Measurements from ENCODE around the gene CTSE. TPM values are rescaled to one million over a fixed set of nuclear protein-coding genes. Genes with fewer than 3 reads are reported as not detected.

The CTSE gene
- total RNA-seq, 1 donor from 2014 or later, result 0.10 TPM

DNA sequence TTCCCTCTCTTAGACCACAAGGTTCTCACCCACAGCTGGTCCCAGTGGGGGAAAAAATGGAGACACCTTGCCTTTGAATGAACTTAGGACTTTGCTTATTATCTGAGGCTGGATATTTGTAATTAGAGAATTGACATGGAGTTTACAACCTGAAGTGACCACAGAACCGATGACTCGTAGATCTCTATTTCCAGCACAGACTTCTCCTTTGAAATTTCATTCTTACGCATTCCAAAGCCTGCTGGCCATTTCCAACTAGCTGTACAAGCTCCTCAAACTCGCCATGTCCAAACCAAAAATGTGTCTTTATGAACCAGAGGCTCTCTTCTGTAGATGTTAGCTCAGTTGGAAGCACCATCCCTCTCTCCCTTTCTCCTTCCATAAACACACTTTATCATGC is 32.5 kb downstream of the CTSE start:
- DNase-seq, result no peak

DNA sequence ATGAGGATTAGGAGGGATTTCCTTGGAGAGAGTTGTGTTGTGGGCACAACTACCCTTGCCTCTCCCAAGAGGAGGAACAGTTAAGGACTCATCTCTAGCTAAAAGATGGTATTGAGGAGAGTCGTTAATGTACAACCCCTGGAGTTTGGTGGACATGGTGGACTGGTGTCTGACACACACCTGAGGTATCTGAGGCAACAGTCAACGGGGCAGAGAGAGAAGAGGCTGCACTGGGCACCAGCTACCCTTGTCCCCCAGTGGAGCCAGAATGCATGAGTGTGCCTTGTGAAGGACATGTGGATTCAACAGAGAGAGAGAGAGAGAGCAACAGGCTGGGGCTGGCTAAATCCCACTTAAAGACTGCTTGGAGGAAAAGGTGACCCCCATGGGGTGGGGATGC is 33.5 kb downstream of the CTSE start:
- DNase-seq, result no peak

DNA sequence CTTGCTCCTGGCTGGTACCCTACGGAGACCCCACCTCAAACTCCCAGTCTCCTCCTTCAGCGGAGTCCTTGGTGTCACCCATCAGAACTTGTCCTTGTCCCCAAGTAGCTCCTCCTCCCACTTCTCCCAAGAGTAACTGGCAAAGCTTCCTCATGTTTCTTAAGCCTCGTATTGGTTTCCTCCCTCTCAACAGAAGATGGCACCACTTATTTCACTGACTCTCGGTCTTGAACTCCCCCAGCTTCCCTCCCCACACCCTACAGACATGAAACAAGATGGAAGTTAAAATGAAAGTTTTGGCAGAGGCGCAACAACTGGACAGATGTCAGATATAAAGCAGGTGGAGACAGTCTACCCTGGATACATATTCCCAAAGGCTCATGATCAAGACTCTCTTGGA is 33.9 kb downstream of the CTSE start:
- no peak for DNase-seq

DNA sequence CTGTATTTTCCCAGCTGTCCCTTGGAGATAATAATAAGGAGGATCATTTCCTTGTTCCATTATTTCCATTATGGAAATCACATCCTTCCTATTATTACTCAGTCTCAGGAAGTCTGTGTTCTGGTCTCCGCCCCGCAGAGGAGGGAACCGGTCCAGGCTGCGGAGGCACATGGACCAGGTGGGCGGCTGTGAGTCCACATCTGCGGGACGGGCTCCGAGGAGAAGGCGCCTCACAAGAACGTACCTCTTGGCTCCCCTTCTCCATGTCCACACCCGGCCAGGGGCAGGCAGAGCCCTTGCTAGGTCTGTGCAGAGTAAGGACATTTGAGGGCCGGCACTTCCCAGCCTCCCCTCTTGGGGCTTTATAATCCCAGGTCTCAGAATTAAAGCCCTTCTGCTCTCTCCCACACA is 35.1 kb downstream of the CTSE start:
- DNase-seq, result no peak

DNA sequence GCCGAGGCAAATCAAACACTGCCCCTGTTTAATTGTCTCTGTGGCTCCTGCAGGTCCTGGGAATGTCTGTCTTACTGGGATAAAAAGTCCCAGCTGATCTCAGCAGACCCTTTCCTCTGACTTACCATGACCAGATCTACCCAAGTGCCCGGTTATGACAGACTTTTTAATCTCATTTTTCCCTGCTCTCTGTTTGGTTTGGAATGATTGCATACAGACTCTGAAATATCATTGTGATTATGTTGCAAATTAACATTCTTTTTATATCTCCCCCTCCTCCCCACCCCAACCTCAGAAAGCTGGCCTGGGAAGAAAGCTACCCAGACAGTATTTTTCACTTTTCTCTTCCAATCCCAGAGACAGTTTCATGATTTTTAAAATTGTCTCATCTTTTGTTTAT is 36.8 kb downstream of the CTSE start:
- DNase-seq, result no peak

DNA sequence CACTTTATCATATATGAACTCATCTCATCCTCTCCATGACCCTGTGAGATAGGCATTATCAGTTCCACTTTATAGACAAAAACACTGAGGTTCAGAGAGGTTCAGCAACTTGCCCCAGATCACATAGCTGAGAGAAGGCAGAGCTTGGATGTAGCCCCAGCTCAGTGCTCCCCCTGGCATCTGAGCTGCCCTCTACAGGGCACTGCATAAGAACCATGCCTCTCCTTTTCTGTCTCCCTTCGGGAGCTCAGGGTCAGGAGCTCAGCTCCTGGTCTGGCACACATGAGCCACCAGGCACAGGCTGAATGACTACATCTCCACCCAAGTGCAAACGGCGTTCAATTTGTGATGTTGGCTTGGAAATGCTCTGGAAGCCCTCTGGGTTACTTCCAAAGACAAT is 37.4 kb downstream of the CTSE start:
- no peak for DNase-seq

DNA sequence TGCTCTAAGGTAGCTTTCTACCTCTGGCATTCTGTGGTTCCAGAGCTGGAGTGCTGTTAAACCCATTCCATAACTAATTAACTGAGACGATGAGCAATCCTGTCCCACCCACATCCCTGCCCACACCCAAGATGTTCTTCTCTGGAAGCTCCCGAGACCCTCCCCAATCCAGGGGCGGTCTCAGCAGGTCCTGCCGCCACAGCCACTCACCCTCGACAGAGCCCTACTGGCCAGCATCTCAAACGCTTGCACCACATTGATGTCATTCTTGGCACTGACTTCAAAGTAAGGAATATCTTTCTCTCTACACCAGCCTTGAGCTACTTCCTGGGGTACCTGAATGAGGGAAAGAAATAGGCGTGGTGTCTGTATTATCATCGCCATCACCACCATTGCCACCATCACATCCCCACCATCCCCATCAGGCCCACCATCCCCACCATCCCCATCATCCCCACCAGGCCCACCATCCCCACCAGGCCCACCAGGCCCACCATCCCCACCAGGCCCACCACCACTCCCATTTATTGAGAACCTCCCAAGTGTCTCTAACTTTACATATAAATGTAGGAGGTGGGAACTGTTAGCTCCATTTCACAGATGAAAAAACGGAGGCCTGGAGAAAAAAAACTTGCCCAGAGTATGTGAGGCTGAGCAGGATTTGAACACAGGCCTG is 38.2 kb downstream of the CTSE start:
- DNase-seq, result no peak

DNA sequence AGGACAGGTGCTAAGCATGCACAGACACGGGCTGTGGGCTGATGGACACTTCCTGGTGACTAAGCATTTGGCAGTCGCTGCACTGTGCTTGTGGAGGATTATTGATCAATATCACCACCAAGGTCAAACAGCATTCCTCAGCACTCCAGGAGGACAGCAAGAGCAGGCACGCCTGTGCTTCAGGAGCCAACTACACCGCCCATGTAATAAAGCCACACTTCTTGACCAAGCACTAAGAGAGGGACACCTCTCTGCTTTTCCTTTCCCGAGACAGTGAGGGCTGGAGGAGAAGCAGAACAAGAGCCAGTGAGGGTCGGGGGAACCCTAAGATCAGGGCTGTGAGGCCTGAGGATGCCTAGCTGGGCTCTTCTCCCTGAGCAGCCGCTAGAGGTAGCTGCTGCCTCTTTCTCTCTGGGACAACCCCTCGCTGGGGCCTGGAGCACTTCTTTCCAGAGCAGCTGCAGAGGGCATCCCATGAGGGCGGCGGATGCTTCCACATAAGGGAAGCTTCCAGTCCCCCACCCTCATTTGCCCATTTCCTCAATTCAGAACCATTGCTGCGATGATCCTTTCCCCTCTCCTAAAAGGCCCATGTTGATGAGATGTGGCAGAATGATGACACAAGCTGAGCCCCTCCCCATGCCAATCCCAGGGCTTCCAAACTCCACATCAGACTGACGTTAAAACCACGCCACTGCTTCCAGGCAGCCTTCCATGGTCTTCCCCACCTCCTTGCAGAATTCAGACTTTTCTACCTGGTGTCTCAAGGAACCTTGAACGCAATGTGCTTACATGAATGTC is 39.6 kb downstream of the CTSE start:
- DNase-seq, result peak; percentile 91

DNA sequence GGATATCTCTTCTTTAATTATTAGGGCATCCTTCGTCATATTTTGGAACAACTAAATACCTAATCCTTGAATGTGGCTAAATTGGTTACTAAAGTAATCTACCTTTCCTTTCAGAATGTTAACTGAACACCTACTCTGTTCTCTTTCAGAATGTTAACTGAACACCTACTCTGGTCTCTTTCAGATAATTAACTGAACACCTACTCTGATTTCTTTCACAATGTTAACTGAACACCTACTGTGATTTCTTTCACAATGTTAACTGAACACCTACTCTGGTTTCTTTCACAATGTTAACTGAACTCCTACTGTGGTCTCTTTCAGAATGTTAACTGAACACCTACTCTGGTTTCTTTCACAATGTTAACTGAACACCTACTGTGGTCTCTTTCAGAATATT is 42.4 kb downstream of the CTSE start:
- no peak for DNase-seq

DNA sequence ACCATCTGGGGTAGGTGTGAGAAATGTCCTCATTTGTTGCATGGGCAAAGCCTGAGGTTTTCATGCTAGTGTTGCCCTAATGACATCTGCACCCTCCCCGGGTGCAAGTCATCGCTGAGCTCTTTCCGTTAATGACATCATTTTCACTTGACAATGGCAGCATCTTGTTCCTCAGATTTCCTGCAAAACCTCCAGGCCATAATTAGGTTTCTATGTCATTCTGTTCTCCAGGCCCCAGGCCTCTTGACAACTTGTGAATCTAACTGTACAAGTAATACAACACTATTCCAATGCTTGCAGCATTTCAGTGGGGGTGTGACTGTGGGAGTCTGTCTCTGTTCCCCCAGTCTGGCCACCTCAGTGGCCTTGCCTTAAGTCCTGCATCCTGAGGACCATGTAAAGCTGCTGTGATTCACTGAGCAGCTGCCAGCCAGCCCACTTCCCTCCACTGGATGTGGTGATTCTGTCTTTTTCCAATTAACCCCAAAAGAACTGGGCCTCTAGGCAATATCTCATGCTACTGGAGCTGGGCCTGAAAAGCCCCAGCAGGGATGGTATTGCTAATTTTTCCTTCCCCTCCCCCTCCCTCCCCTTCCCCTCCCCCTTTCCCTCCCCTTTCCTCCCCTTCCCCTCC is 43.3 kb downstream of the CTSE start:
- DNase-seq, result no peak

DNA sequence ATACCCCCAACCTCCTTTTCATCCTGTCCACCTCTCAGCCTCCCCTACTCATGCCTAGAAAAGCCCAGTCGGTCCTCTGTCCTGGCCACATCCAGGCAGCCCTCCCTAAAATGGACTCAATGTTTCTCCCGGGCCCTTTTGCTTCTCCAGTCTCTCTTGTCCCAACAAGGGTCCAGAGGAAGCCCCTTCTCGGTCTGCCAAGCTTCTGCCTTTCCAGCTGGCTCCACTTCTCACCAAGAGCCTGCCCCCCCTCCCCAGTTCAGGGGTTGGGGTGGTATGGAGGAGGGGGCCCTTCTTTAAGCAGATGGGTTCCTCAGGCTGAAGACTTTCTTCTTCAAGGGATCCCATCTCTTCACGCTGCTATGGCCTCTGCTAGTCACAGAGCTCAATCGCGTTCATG is 44.4 kb downstream of the CTSE start:
- DNase-seq, result no peak

DNA sequence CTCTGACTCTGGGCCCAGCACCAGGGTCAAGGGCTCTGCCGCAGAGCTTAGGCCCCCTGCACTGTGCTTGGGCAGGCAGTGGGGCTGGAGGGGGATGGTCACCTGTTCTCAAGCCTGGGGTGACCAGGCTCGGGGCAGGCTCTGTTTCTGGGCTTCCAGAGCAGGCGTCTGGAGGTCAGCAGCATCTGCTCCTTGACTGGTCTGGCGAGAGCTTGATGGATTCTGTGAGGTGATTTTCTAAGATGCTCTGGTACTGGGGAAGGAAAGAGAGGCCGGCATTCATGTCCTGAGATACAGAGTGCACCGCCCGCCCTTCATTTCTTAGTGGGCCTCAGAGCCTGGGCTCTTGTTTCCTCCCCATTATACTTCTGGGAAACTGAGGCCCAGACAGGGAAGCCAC is 45.0 kb downstream of the CTSE start:
- no peak for DNase-seq

DNA sequence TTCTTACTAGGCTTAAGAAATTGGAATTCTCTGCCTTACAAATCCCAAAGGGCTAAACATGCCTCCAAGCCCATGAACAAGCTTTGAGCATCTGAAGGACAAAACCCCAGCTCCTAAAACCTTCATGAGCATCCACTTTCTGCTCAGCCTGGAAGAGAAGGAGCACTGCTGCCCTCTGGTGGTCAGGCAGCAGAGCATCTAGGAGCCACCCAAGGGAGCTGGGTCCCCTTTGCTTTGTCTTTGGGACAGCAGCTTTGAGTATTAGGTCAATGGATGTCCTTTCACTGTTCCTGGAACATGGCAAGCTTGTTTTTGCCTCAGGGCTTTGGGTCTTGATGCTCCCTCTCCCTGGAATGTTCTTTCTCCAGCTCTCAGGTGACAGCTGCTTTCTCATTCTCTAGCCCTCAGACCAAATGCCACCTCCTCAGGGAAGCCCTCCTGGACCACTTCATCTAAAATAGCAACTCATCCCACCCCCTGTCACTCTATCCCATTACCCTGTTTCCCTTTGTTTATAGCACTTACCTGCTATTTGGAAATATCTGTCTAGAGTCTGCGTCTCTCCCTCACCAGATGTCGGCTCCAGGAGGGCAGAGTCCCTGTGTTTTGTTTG is 46.2 kb downstream of the CTSE start:
- peak; percentile 89 for DNase-seq

DNA sequence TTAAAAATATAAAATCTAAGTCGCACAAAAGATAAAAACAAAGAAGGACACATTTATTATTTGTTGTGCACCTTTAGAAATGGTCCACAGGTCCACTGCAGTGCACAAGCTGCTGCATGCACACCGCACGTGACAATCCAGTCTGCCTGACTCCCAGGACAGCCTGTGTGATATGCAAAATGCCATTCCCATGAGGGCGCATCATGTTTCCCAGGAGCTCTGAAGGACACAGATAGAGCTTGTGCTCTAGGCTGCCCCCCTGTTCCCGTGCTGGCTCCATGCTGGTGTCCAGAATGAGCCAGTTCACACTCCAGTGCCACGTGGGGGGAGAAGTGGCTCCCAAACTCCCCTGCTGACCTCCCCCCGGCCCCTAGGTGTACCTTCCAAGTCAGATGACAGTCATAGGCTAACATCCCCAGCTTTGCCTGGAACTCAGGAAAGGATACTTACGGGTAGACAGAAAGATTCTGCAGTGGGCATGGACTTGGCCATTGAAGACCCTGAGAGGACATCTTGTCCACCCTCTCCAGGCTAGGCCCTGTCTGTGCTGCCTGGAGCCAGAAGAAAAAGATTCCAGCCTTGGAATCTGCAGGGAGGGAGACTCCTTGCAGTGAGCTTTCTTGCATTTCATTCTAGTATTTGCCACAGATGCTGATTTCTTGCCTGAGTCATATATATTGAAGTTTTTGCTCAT is 46.8 kb downstream of the CTSE start:
- DNase-seq, result peak; percentile 55

DNA sequence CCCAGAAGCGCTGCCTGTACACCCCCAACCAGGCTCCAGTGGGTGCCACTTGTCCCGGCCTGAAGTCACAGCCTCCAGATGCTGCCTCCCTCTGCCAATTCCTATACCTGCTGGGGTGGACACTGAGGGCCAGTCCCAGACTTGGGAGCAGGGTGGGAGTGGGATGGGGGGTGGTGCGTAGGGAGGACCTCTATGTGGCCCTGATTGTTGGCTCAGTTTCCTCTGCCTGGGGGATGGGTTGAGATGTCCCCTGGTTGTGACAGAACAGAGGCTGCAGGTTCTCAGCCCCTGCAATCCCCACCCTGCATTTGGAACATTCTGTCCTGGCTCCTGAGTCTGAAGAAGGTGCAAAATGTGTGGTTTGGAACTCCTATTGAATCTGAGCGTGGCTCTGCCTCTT is 47.7 kb downstream of the CTSE start:
- DNase-seq, result no peak

DNA sequence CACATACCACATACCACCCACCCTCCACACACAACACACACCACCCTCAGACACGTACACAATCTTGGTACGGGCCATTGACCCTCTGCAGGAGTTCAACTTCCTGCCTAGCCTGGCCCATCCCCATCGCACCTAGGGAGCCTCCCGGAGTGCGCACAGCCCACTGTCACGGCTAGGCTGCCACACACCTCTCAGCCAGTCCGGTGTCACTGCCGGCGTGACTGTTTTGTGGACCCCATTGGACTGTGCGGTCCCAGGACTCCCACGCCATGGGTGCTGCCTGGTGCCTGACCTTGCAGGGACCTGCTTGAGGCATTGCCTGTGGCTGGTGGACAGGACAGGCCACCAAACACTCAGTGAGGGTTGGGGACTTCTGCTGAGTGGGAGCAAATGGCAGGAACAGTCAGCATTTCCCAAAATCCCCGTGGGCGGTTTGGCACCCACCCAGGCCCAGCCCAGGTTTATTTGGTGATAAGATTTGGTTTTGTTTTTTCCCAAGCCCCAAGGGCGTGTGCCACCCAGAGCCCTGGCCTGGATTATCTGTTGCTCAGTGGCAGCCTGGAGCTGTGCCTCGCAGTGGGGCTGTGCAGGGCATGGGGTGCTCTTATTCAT is 48.2 kb downstream of the CTSE start:
- no peak for DNase-seq

DNA sequence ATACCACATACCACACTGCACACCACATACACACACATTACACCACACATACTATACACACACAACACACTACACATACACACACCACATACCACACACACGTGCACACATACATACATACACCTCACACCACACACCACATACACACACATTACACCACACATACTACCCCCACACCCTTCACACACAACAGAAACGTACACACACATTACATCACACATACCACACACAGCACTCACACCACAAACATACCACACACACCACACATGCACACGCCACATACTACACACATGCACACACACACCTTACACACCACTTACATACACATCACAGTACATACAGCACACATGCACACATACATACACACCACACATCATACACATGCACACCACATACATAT is 49.0 kb downstream of the CTSE start:
- DNase-seq, result no peak

DNA sequence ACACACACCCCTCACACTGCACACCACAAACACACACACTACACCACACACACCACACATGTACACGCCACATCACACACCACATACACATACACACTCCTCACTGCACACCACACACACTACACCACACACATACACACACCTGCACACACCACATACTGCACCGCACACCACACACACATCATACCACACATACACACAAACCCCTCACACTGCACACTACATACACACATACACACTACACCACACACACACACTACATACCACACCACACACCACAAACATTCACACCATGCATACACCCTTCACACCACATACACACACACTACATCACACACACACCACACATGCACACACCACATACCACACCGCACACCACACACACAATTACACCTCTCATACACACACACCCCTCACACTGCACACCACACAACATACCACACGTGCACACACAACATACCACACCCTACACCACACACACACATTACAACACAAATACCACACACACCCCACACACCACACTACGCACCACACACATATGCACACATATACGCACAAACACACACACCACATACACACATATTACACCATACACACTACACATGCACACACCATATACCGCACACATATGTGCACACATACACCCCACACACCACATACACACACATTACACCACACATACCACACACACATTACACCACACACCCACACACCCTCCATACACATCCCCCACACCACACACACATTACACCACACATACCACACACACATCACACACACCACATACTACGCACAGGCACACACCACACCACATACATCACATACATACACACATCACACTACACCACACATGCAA is 50.1 kb downstream of the CTSE start:
- no peak for DNase-seq

DNA sequence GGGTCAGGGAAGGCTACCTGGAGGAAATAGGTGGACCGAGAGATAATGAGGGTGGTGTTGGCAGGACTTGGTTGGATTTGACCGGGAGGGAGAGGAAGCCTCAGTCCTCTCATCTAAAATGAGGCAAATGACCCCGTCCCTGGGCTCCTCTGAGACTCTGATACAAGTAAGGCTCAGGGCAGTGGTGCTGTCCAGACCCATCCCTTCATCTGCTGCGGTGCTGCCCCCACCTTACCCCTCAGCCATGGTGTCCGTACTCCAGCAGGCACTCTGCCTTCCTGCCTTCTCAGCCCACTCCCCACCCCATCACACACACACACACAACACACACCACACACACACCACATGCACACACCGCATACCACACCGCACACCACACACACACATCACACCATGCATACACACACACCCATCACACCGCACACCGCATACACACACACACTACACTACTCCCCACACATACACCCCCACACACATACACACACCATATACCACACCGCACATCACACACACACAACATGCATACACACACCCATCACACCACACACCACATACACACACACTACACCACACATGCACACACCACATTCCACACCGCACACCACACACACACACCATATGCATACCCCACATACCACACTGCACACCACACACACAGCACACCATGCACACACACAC is 51.1 kb downstream of the CTSE start:
- no peak for DNase-seq

DNA sequence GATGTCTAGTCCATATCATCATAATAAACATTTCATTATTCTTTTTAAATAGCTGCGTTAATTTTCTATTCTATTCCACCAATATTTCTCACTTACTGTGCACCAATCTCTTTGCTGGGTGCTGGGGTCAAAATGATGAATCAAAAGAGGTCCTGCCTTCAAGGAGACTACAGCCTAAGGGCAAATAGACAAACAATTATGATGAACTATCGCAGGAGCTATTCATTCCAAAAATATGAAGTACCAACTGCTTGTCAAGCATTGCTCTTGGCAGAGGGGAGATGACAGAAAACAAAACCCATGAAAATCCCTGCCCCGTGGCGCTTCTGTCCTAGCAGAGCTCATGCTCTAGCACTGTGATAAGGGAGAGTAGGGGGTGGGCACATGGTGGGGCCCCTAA is 51.6 kb downstream of the CTSE start:
- DNase-seq, result no peak

DNA sequence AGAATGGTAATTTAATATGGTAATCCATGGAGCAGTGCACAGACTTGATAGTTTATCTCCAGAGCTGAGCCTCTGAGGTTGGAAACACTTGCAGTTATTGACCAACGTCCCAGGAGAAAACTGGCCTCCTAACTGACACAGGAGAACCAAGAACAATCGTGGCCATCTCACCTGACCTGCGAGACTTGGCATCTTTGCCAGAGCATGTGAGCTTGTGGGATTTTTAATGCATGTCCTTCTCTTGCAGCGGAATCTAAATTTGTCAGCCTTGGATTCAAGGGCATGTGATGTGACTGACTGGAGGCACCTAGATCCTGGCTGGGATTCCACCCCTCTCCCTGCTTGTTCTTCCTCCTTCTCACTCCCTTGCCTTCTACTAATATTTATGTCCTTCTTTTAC is 52.6 kb downstream of the CTSE start:
- DNase-seq, result no peak

Measured in tongue (tissue), 2 donors.